GM23338 (cell line): ENCODE measurements around the gene NFILZ. TPM values are rescaled to one million over a fixed set of nuclear protein-coding genes. Genes with fewer than 3 reads are reported as not detected.

Experiments
- ATAC-seq: fragments of 200-7000 bp; cut with Tn5 transposase; 3 replicates; pipeline ENCODE4 v1.9.1; 2020
- DNase-seq: peaks from one replicate; pipeline ENCODE4 v3.0.0-alpha.2; 2015; ENCODE audit warnings: low spot score
- H2AFZ ChIP-seq: fragments of 200-600 bp; sonication (generic); 2 replicates; pipeline ENCODE4 v1.8.0; 2016; ENCODE audit warnings: antibody characterized with exemption, mild to moderate bottlenecking, moderate library complexity
- H3F3A ChIP-seq: fragments of 200-600 bp; sonication (generic); replicated peaks from 2 replicates; pipeline ENCODE4 v1.8.0; 2017; ENCODE audit warnings: antibody characterized with exemption, mixed run types, low read depth
- H3K27ac ChIP-seq: fragments of 200-600 bp; sonication (generic); 2 replicates; pipeline ENCODE4 v1.6.1; 2016; ENCODE audit warnings: low read depth
- H3K27me3 ChIP-seq: fragments of 200-600 bp; sonication (generic); 2 replicates; pipeline ENCODE4 v1.8.0; 2016; ENCODE audit warnings: mild to moderate bottlenecking, mixed run types, moderate library complexity; ENCODE audit not compliant: insufficient read depth
- H3K36me3 ChIP-seq: fragments of 200-600 bp; sonication (generic); 2 replicates; pipeline ENCODE4 v1.8.0; 2016; ENCODE audit warnings: mild to moderate bottlenecking; ENCODE audit not compliant: insufficient read depth
- H3K4me1 ChIP-seq: fragments of 200-600 bp; sonication (generic); 2 replicates; pipeline ENCODE4 v1.8.0; 2016; ENCODE audit warnings: mild to moderate bottlenecking, moderate library complexity; ENCODE audit not compliant: insufficient read depth
- H3K4me2 ChIP-seq: fragments of 200-600 bp; sonication (generic); 2 replicates; pipeline ENCODE4 v1.7.1; 2017; ENCODE audit warnings: mixed run types
- H3K4me3 ChIP-seq: fragments of 200-600 bp; sonication (generic); 2 replicates; pipeline ENCODE4 v1.6.1; 2016; ENCODE audit warnings: mixed run types
- H3K79me2 ChIP-seq: fragments of 200-600 bp; sonication (generic); replicated peaks from 2 replicates; pipeline ENCODE4 v1.8.0; 2017; ENCODE audit warnings: mild to moderate bottlenecking; ENCODE audit not compliant: insufficient read depth
- H3K9me2 ChIP-seq: fragments of 200-600 bp; sonication (generic); 2 replicates; pipeline ENCODE4 v1.8.0; 2017; ENCODE audit not compliant: insufficient read depth
- H4K20me1 ChIP-seq: fragments of 200-600 bp; sonication (generic); replicated peaks from 2 replicates; pipeline ENCODE4 v1.8.0; 2017; ENCODE audit warnings: mild to moderate bottlenecking; ENCODE audit not compliant: insufficient read depth
- H3K27ac Mint-ChIP-seq: 2 replicates; pipeline ENCODE4 v1.8.0; 2020; ENCODE audit warnings: inconsistent platforms, mild to moderate bottlenecking, moderate library complexity, mixed read lengths
- H3K27me3 Mint-ChIP-seq: 3 replicates; pipeline ENCODE4 v1.8.0; 2022; ENCODE audit warnings: low read depth, mild to moderate bottlenecking, moderate library complexity, mixed read lengths, inconsistent platforms; ENCODE audit not compliant: insufficient read depth, poor library complexity
- H3K36me3 Mint-ChIP-seq: 3 replicates; pipeline ENCODE4 v1.8.0; 2021; ENCODE audit warnings: low read depth, mild to moderate bottlenecking, inconsistent platforms, moderate library complexity, mixed read lengths
- H3K4me1 Mint-ChIP-seq: 3 replicates; pipeline ENCODE4 v1.8.0; 2020; ENCODE audit warnings: mild to moderate bottlenecking, inconsistent platforms, mixed read lengths
- H3K4me3 Mint-ChIP-seq: 3 replicates; pipeline ENCODE4 v1.8.0; 2021; ENCODE audit warnings: moderate library complexity, mild to moderate bottlenecking, inconsistent platforms, mixed read lengths
- H3K9me3 Mint-ChIP-seq: 3 replicates; pipeline ENCODE4 v1.8.0; 2020; ENCODE audit warnings: moderate library complexity, mild to moderate bottlenecking, inconsistent platforms, mixed read lengths
- CREB1 ChIP-seq: fragments of 250-450 bp; sonication (Bioruptor Pico); IDR thresholded peaks from 2 replicates; pipeline ENCODE4 v1.5.0; 2020; ENCODE audit warnings: low read depth, mild to moderate bottlenecking, moderate library complexity
- CTCF ChIP-seq, 2 experiments: fragments of 200-600 bp in 1 of 2; sonication (generic) in 1 of 2; conservative IDR thresholded peaks; 2 replicates each; pipeline versions ENCODE4 v1.5.1 to v1.6.1; 2016 to 2017; ENCODE audit warnings: antibody characterized with exemption in 2 of 2, low read depth in 2 of 2, mild to moderate bottlenecking in 2 of 2, moderate library complexity in 1 of 2
- EZH2 ChIP-seq: fragments of 200-600 bp; sonication (generic); IDR thresholded peaks from one replicate; pipeline ENCODE4 v1.8.0; 2017; ENCODE audit warnings: antibody characterized with exemption, mild to moderate bottlenecking, low read depth; ENCODE audit not compliant: unreplicated experiment
- JUNB ChIP-seq: IDR thresholded peaks from one replicate; pipeline ENCODE4 v1.6.1; 2016; ENCODE audit warnings: antibody characterized with exemption; ENCODE audit not compliant: unreplicated experiment
- NANOG ChIP-seq: IDR thresholded peaks from 2 replicates; pipeline ENCODE4 v1.6.1; 2016; ENCODE audit warnings: antibody characterized with exemption, borderline replicate concordance
- ZNF331 ChIP-seq: fragments of 250-450 bp; sonication (Bioruptor Pico); IDR thresholded peaks from 2 replicates; pipeline ENCODE4 v1.5.0; 2020; ENCODE audit warnings: low read depth, mild to moderate bottlenecking, moderate library complexity
- ZNF462 ChIP-seq: fragments of 250-450 bp; sonication (Bioruptor Pico); IDR thresholded peaks from 2 replicates; pipeline ENCODE4 v1.5.0; 2020; ENCODE audit warnings: mild to moderate bottlenecking, moderate library complexity
- polyA plus RNA-seq: library from polyadenylated mRNA; unstranded; fragments of >200 nt; fragmentation: Nextera tagmentation; extraction: Ambion mirVana; gene quantifications from 2 replicates; pipeline ENCODE4 v1.2.1, GENCODE V29; 2016
- total RNA-seq: library from RNA; depleted of rRNA; stranded (reverse); fragments of >200 nt; shearing (Covaris generic); gene quantifications from 2 replicates; pipeline ENCODE4 v1.2.3, GENCODE V29; 2014

NFILZ gene
- total and polyA plus RNA-seq, 2 experiments from 2014 or later, result not detected

GRCh38 chr19:8641221-8641907, 10.9 kb downstream of the NFILZ start (continued):
- TF ChIP-seq ZNF462 (no peak), EZH2 (no peak), CREB1 (CRISPR knock-in tag) (no peak), JUNB (no peak), NANOG (no peak)

GRCh38 chr19:8641908-8642547, 11.6 kb downstream of the NFILZ start:
- Histone ChIP-seq H3K4me1 (no peaks in the 10 kb centered on the region), H3K4me2 (no peak overlapping the region), H3K27ac (no peak overlapping the region), H2AFZ (no peak overlapping the region), H4K20me1 (no peaks in the 10 kb centered on the region), H3K9me2 (no peaks in the 10 kb centered on the region), H3K27me3 (no peaks in the 10 kb centered on the region), H3K36me3 (no peaks in the 10 kb centered on the region), H3K4me3 (no peak overlapping the region), H3K79me2 (no peaks in the 10 kb centered on the region), H3F3A (no peaks in the 10 kb centered on the region)
- H3K36me3 Mint-ChIP-seq, result peaks cover 14% of the 10 kb centered on the region
- H3K27me3 Mint-ChIP-seq, result peaks cover 14% of the 10 kb centered on the region
- no peaks in the 10 kb centered on the region for H3K4me1 Mint-ChIP-seq
- no peak overlapping the region for H3K27ac Mint-ChIP-seq
- TF ChIP-seq EZH2 (no peak), CTCF (conservative IDR thresholded peaks at IDR 0.05; ENCODE audit: low read depth in 2 of 2) (peak; percentile 69 to 76), ZNF331 (CRISPR knock-in tag) (peak; percentile 80)
- peak; percentile 48; the same call in 2 of the 3 replicates for ATAC-seq
- H3K9me3 Mint-ChIP-seq, result peaks cover 80% of the 10 kb centered on the region
- H3K4me3 Mint-ChIP-seq, result no peak overlapping the region
- peak; percentile 75 for DNase-seq
